GM10266 (cell line): ENCODE data around the gene SCN10A.
A peak's percentile ranks its signal among the peaks of the same experiment; 100 is the strongest.

Experiments
- DNase-seq: peaks from one replicate; pipeline ENCODE4 v3.0.0; 2012; ENCODE audit errors: extremely low spot score
- TF ChIP-seq, protein P1 (sequence below): IDR thresholded peaks from 2 replicates; pipeline ENCODE4 v1.5.1; 2012; ENCODE audit warnings: mild to moderate bottlenecking, low read depth; ENCODE audit not compliant: control insufficient read depth, insufficient read depth; ENCODE audit errors: missing control alignments

The SCN10A gene

GRCh38 chr3:38816026-38816425, at the start of gene SCN10A:
Gene SCN10A, minus strand, starts transcription at chr3:38816217. Its CDS starts 22,207 bp downstream, at chr3:38794010.
- TF ChIP-seq, protein P1, sequence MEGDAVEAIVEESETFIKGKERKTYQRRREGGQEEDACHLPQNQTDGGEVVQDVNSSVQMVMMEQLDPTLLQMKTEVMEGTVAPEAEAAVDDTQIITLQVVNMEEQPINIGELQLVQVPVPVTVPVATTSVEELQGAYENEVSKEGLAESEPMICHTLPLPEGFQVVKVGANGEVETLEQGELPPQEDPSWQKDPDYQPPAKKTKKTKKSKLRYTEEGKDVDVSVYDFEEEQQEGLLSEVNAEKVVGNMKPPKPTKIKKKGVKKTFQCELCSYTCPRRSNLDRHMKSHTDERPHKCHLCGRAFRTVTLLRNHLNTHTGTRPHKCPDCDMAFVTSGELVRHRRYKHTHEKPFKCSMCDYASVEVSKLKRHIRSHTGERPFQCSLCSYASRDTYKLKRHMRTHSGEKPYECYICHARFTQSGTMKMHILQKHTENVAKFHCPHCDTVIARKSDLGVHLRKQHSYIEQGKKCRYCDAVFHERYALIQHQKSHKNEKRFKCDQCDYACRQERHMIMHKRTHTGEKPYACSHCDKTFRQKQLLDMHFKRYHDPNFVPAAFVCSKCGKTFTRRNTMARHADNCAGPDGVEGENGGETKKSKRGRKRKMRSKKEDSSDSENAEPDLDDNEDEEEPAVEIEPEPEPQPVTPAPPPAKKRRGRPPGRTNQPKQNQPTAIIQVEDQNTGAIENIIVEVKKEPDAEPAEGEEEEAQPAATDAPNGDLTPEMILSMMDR = no peak
- no peak for DNase-seq

DNA sequence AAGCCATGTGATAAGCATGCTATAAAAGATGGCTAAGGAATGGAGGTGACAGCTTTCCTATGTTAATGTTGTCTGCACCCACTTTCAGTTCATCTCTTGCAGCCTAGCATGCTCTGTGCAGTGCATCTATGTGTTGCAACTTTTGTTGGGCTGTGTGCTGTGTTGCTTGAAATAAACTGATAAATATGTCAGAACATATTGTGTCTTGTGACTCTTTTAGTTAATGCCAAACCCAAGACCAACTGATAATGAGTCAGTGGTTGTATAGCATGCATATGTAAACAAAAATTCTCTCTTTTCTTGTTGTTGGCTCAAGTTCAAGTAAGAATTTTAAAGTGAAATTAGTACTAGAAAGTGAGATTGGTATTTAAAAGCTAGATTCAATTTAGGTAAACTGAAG, 37.0 kb upstream of the SCN10A start:
- DNase-seq = no peak
- TF ChIP-seq, protein P1 = no peak

DNA sequence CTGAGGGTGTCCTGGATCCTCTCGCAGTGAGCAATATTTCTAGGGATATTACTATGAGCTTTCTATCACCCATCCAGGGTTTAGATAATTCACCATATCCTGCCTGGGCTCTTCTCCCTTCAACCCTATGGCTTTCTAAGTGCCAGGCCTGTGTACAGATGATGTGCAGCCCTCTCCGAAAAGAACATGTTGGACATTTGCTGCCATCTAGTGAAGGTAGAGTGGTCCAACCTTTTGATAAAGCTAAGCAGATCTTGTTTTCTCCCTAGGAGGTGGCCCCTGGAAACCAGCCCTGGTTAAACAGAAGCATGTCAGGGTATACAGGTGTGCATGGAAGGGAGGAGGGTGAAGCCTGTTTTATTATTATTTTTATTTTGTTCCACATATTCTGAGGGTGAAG, 27.9 kb upstream of the SCN10A start:
- TF ChIP-seq, protein P1 = peak; percentile 32
- DNase-seq = no peak

- DNase-seq = no peak
- TF ChIP-seq, protein P1 = no peak
Measured at GRCh38 chr3:38842266-38842965, 26.4 kb upstream of the SCN10A start.

GRCh38 chr3:38840987-38841386, 25.0 kb upstream of the SCN10A start:
- TF ChIP-seq, protein P1 = no peak
- no peak for DNase-seq

DNA sequence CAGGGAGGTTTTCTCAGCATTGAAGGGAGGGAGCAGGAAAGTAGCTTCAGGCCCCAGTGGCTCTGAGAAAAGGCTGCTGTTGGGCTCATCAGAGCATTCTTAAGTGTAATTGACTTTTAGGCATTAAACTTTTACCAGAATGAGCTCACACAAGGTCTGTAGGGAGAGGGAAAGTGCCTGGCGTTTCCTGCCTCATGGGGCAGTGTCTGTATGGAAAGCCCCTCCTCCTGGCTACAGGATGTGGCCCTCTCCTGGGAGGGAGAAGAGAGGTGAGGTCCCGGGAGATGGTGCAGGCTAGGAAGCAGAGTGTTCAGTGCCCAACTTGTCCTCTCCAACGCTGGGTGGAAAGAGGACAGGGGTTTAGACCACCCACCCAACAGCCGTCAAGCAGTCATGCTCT, 21.3 kb upstream of the SCN10A start:
- no peak for DNase-seq
- TF ChIP-seq, protein P1 = no peak

- DNase-seq = no peak
Measured at GRCh38 chr3:38836561-38836960, 20.5 kb upstream of the SCN10A start.

More at GRCh38 chr3:38836561-38836960, 20.5 kb upstream of the SCN10A start:
- TF ChIP-seq, protein P1 = no peak
